Subcutaneous adipose tissue (tissue), 4 donors: Measurements from ENCODE around the gene NCAPD2. TPM values are rescaled to one million over a fixed set of nuclear protein-coding genes. Genes with fewer than 3 reads are reported as not detected.

Experiments used
- CTCF ChIP-seq: fragments of 450-650 bp; IDR thresholded peaks from one replicate; pipeline ENCODE4 v1.5.1; 2016; ENCODE audit warnings: low read depth, mild to moderate bottlenecking, control low read depth, antibody characterized with exemption, moderate library complexity
- total RNA-seq, 4 donors: library from RNA; depleted of rRNA; stranded (reverse); fragments of >200 nt; gene quantifications; one replicate each; pipeline ENCODE4 v1.1.0, GENCODE V29; 2016

Gene NCAPD2
- total RNA-seq, 4 donors from 2014 or later = 10.8 to 25.2 (median 16.9) TPM

DNA sequence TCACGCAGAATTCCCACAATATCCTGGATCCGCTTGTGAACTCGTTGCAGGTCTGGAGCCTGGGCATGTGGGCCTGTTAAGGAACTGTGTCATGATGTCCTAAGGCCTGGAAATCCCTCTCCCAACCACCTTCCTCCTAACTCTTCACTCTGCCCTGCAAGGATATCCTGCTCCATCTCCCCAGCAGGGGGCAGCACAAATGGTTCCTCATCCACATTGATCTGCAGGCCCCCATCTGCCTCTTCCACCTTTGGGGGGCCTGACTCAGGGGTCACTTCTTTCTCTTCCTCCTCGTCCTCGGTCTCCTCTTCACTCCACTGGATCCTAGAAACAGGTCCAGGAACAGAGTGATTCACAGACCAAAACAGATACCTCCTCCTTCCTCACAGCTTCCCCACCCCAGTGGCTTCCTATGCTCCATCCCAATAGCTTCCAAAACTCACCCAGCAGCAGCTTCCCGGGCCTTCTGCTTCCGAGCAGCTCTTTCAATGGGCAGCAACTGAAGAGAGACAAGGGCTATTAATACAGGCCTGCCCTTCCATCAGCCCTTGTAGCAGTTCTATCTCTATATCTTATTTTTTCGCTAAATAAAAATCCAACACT is 69.6 kb downstream of the NCAPD2 start:
- no peak for TF ChIP-seq CTCF

GRCh38 chr12:6567112-6567670 is 73.3 kb downstream of the NCAPD2 start:
- no peak for TF ChIP-seq CTCF

GRCh38 chr12:6569312-6569711 is 75.4 kb downstream of the NCAPD2 start:
- TF ChIP-seq CTCF = no peak

- no peak for TF ChIP-seq CTCF
Observed at GRCh38 chr12:6569786-6570185, 75.9 kb downstream of the NCAPD2 start.

DNA sequence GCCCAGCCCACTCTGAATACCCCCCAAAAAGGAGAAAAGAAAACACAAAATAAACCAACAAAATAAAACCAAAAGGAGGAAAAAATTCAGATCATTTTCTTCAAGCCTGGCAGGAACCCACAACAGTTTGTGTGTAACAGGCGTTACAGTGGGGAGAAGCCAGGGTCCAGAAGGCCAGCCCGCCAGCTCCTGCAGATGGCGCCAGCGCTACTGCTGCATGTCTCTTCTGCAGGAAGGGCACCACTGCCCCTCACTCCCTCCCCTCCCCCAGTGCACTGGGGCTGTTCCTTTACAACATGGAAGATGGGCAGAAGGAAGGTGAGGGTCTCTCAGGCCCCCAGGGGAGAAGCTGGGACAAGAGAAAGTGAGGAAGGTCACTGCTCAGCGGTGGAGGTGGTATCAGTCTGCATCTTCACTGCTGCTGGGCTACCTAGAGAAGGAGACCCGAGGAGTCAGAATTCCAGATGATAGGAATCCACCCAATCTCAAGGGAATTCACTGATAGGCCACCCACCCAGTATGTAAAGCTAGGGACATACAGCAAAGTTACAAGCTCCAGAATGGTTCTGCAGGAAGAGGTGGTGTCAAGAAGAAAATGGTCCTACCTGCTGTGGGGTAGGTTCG is 76.5 kb downstream of the NCAPD2 start:
- TF ChIP-seq CTCF = no peak

DNA sequence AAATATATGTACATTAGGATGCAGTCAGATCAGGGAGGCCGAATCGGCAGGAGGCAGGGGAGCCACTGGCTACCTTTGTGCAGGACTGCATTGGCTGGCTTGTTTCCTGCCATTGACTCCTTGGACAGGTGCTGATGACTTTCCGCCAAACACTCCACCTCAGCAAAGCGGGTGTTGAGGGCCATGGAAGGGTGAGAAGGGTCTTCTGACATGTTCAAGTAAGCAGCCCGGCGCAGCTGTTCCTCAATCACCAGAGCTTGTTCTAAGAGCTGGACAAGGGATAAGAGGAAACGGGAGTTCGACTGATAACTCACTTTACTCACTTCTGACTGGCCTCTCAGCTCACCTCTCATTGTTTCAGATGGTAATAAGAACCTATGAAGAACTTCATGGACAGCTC is 79.1 kb downstream of the NCAPD2 start:
- TF ChIP-seq CTCF = no peak

GRCh38 chr12:6574576-6575295 is 80.8 kb downstream of the NCAPD2 start:
- TF ChIP-seq CTCF = no peak
